Right lobe of liver (tissue), 6 donors: Measurements from ENCODE around the gene HEXD. TPM values are rescaled to one million over a fixed set of nuclear protein-coding genes. Genes with fewer than 3 reads are reported as not detected.

Source experiments
- ATAC-seq, 4 donors: fragments of 200-7000 bp; cut with Tn5 transposase; one replicate each; pipeline ENCODE4 v1.9.1; 2020; ENCODE audit warnings: mild to moderate bottlenecking in 4 of 4, moderate library complexity in 4 of 4
- DNase-seq, 3 donors: peaks; one replicate each; pipeline ENCODE4 v3.0.0-alpha.2; 2020
- H3K27ac ChIP-seq, 3 donors: fragments of 200-600 bp; one replicate each; pipeline ENCODE4 v1.8.0; 2022
- H3K27me3 ChIP-seq, 2 donors: fragments of 200-600 bp; one replicate each; pipeline ENCODE4 v1.8.0; 2022
- H3K36me3 ChIP-seq, 4 donors: fragments of 200-600 bp; sonication (generic) in 1 of 4; one replicate each; pipeline versions ENCODE4 v1.5.1 to v1.8.0; 2017 to 2022; ENCODE audit warnings: control low read depth in 1 of 4
- H3K4me1 ChIP-seq, 4 donors: fragments of 200-600 bp; sonication (generic) in 1 of 4; one replicate each; pipeline versions ENCODE4 v1.5.1 to v1.8.0; 2017 to 2022; ENCODE audit warnings: control low read depth in 1 of 4
- H3K4me3 ChIP-seq, 3 donors: fragments of 200-600 bp; one replicate each; pipeline ENCODE4 v1.8.0; 2022
- H3K9me3 ChIP-seq, 4 donors: fragments of 200-600 bp; sonication (generic) in 1 of 4; one replicate each; pipeline versions ENCODE4 v1.5.1 to v1.8.0; 2017 to 2022; ENCODE audit warnings: control low read depth in 1 of 4
- CTCF ChIP-seq, 4 donors: fragments of 200-600 bp in 3 of 4; fragments of 450-650 bp in 1 of 4; IDR thresholded peaks; one replicate each; pipeline versions ENCODE4 v1.5.1 to v1.8.0; 2016 to 2022; ENCODE audit warnings: antibody characterized with exemption in 4 of 4, mild to moderate bottlenecking in 2 of 4
- POLR2A ChIP-seq: fragments of 450-650 bp; IDR thresholded peaks from one replicate; pipeline ENCODE4 v1.6.1; 2017; ENCODE audit warnings: antibody characterized with exemption, mild to moderate bottlenecking
- WGBS: methylation state at CpG from one replicate; pipeline ENCODE4 v1.1.6; 2018; ENCODE audit warnings: low coverage, low lambda C conversion rate; ENCODE audit not compliant: insufficient coverage; ENCODE audit errors: missing lambda C conversion rate; 5-methylcytosine and 5-hydroxymethylcytosine counted together
- intact Hi-C, 2 donors: fragments of 100-400 bp; cut with DNase I; formaldehyde crosslinking; loops; one replicate each; pipeline versions ENCODE4 v1.11.2 to v1.14.1; 2022
- total RNA-seq, 6 experiments: library from RNA; depleted of rRNA in 2 of 6; stranded (reverse); fragments of >200 nt in 2 of 6; fragmentation: NEBNext Ultra II Directional in 3 of 6; extraction: Animal tissue kit (Norgen Biotek cat#: 25700) in 3 of 6; gene quantifications; one replicate each; pipeline versions ENCODE4 v1.1.0 to v1.2.4, GENCODE V29; 2016 to 2023
- donor health status: DM: no; HTN: yes; CAD: no.
- donor health status: DM: no; HTN: no; CAD: no.
- donor health status: DM: no; HTN: no; CAD: no.
- donor health status: DM: no; HTN: yes; CAD: no.
- donor health status: DM: no; HTN: yes; CAD: no.

Gene HEXD
- total RNA-seq, 6 experiments from 2014 or later: 9.6 to 30.4 (median 20.2) TPM

- intact Hi-C loops: no loop called here
- Histone ChIP-seq H3K9me3 (no peaks in the 10 kb centered on the region), H3K36me3 (peaks cover 0 to 2% (median 0%) of the 10 kb centered on the region in 4 donors), H3K4me3 (no peak overlapping the region), H3K27ac (no peak overlapping the region), H3K4me1 (peaks cover 0 to 43% (median 14%) of the 10 kb centered on the region in 4 donors), H3K27me3 (no peaks in the 10 kb centered on the region)
- ATAC-seq (no peak), DNase-seq (peak in 1 of 3 donors; percentile 26)
- 33% methylated on average over 3 of the region's 15 CpGs for WGBS
- no peak for TF ChIP-seq POLR2A
- TF ChIP-seq CTCF (IDR thresholded peaks at IDR 0.05): no peak
Observed at GRCh38 chr17:82446124-82446523, 28.0 kb downstream of the HEXD start.

- Histone ChIP-seq H3K9me3 (no peaks in the 10 kb centered on the region), H3K36me3 (peaks cover 0 to 2% (median 0%) of the 10 kb centered on the region in 4 donors), H3K4me3 (no peak overlapping the region), H3K4me1 (peaks cover 0 to 48% (median 14%) of the 10 kb centered on the region in 4 donors), H3K27ac (no peak overlapping the region), H3K27me3 (no peaks in the 10 kb centered on the region)
- 100% methylated on average over 2 of the region's 12 CpGs for WGBS
- ATAC-seq (no peak), DNase-seq (no peak)
- intact Hi-C loops: no loop called here
- TF ChIP-seq POLR2A: no peak
- no peak for TF ChIP-seq CTCF (IDR thresholded peaks at IDR 0.05)
Observed at GRCh38 chr17:82446649-82447048, 28.5 kb downstream of the HEXD start.

- TF ChIP-seq POLR2A (no peak), CTCF (IDR thresholded peaks at IDR 0.05) (no peak)
- WGBS: 96% methylated on average over 7 of the region's 11 CpGs
- peaks cover 0 to 48% (median 13%) of the 10 kb centered on the region in 4 donors for H3K4me1 ChIP-seq
- DNase-seq: no peak
- no peak overlapping the region for H3K27ac ChIP-seq
- H3K27me3 ChIP-seq: no peaks in the 10 kb centered on the region
- H3K4me3 ChIP-seq: no peak overlapping the region
- H3K36me3 ChIP-seq: no peaks in the 10 kb centered on the region
- intact Hi-C loops: no loop called here
- ATAC-seq: no peak
- H3K9me3 ChIP-seq: no peaks in the 10 kb centered on the region
Observed at GRCh38 chr17:82447876-82448275, 29.7 kb downstream of the HEXD start.

- intact Hi-C loops: no loop called here
- WGBS: 78% methylated on average over 7 of the region's 30 CpGs
- H3K4me1 ChIP-seq: peaks cover 0 to 37% (median 11%) of the 10 kb centered on the region in 4 donors
Observed at GRCh38 chr17:82449131-82449882, 31.2 kb downstream of the HEXD start.

More at GRCh38 chr17:82449131-82449882, 31.2 kb downstream of the HEXD start:
- Histone ChIP-seq H3K36me3 (no peaks in the 10 kb centered on the region), H3K27ac (peak overlapping the region in 2 of 3 donors; percentile 92 to 93), H3K27me3 (no peaks in the 10 kb centered on the region), H3K9me3 (no peaks in the 10 kb centered on the region), H3K4me3 (peak overlapping the region; percentile 90 to 99 (median 95))
- peak in 1 of 4 donors; percentile 4 for ATAC-seq
- peak in 2 of 3 donors; percentile 39 to 65 for DNase-seq
- TF ChIP-seq CTCF (IDR thresholded peaks at IDR 0.05) (no peak), POLR2A (no peak)
